Brain microvascular endothelial cell (primary cell): ENCODE measurements around the gene ASCL1.

Source experiments
- DNase-seq: peaks from one replicate; pipeline ENCODE4 v3.0.0-alpha.2; 2020
- H3K27ac ChIP-seq: fragments of 250-450 bp; sonication (Bioruptor Pico); 2 replicates; pipeline ENCODE4 v1.5.1; 2020; ENCODE audit warnings: mild to moderate bottlenecking, moderate library complexity
- H3K27me3 ChIP-seq: fragments of 250-450 bp; sonication (Bioruptor Pico); replicated peaks from 2 replicates; pipeline ENCODE4 v1.5.1; 2020; ENCODE audit warnings: mild to moderate bottlenecking
- H3K36me3 ChIP-seq: fragments of 250-450 bp; sonication (Bioruptor Pico); replicated peaks from 2 replicates; pipeline ENCODE4 v1.5.1; 2020; ENCODE audit warnings: mild to moderate bottlenecking
- H3K4me3 ChIP-seq: 2 replicates; pipeline ENCODE4 v1.5.1; 2011; ENCODE audit warnings: low read depth, mild to moderate bottlenecking, control low read depth, low read length, moderate library complexity
- CTCF ChIP-seq: IDR thresholded peaks from 2 replicates; pipeline ENCODE4 v1.5.1; 2011; ENCODE audit warnings: low read depth, mild to moderate bottlenecking, moderate library complexity, low read length, control low read depth, inconsistent platforms; ENCODE audit errors: missing control alignments
- in situ Hi-C: cut with HindIII; loops from 2 replicates; pipeline ENCODE4 v1.10.0; 2017; ENCODE audit warnings: low sequenced_read_pairs, low pct_ligation_motif_present

Gene ASCL1

GRCh38 chr12:102963796-102964195, 6.3 kb downstream of the ASCL1 start:
- H3K4me3 ChIP-seq = no peak overlapping the region
- no peak overlapping the region for H3K27ac ChIP-seq
- peaks cover 45% of the 10 kb centered on the region for H3K27me3 ChIP-seq
- H3K36me3 ChIP-seq = no peaks in the 10 kb centered on the region
- no peak for TF ChIP-seq CTCF
- no peak for DNase-seq
- in situ Hi-C loops = loop anchor here (25.0 kb wide), 1 partner anchor 574 kb away; no protein-coding TSS in a partner anchor

- no peak for DNase-seq
- in situ Hi-C loops = loop anchor here (25.0 kb wide), 1 partner anchor 572 kb away; no protein-coding TSS in a partner anchor
- TF ChIP-seq CTCF = no peak
- H3K27me3 ChIP-seq = peaks cover 36% of the 10 kb centered on the region
- no peak overlapping the region for H3K4me3 ChIP-seq
- H3K36me3 ChIP-seq = no peaks in the 10 kb centered on the region
- H3K27ac ChIP-seq = no peak overlapping the region
Observed at GRCh38 chr12:102964872-102965271, 7.4 kb downstream of the ASCL1 start.

- no peak overlapping the region for H3K27ac ChIP-seq
- no peak overlapping the region for H3K4me3 ChIP-seq
- no peak for TF ChIP-seq CTCF
- H3K36me3 ChIP-seq = no peaks in the 10 kb centered on the region
- in situ Hi-C loops = loop anchor here (25.0 kb wide), 1 partner anchor 572 kb away; no protein-coding TSS in a partner anchor
- no peak for DNase-seq
- H3K27me3 ChIP-seq = peaks cover 34% of the 10 kb centered on the region
Observed at GRCh38 chr12:102965281-102966155, 8.0 kb downstream of the ASCL1 start.

- no peak overlapping the region for H3K27ac ChIP-seq
- peaks cover 26% of the 10 kb centered on the region for H3K27me3 ChIP-seq
- no peak for TF ChIP-seq CTCF
- no peak for DNase-seq
- in situ Hi-C loops = loop anchor here (25.0 kb wide), 1 partner anchor 571 kb away; no protein-coding TSS in a partner anchor
- H3K36me3 ChIP-seq = no peaks in the 10 kb centered on the region
- H3K4me3 ChIP-seq = no peak overlapping the region
Observed at GRCh38 chr12:102966200-102966863, 8.9 kb downstream of the ASCL1 start.

- Histone ChIP-seq H3K27ac (no peak overlapping the region), H3K4me3 (no peak overlapping the region), H3K27me3 (peaks cover 3% of the 10 kb centered on the region), H3K36me3 (no peaks in the 10 kb centered on the region)
- no peak for TF ChIP-seq CTCF
- DNase-seq = no peak
- in situ Hi-C loops = loop anchor here (25.0 kb wide), 1 partner anchor 567 kb away; no protein-coding TSS in a partner anchor
Observed at GRCh38 chr12:102970780-102971179, 13.3 kb downstream of the ASCL1 start.
